ENCODE measurements around the gene GADL1.

GADL1 gene

DNA sequence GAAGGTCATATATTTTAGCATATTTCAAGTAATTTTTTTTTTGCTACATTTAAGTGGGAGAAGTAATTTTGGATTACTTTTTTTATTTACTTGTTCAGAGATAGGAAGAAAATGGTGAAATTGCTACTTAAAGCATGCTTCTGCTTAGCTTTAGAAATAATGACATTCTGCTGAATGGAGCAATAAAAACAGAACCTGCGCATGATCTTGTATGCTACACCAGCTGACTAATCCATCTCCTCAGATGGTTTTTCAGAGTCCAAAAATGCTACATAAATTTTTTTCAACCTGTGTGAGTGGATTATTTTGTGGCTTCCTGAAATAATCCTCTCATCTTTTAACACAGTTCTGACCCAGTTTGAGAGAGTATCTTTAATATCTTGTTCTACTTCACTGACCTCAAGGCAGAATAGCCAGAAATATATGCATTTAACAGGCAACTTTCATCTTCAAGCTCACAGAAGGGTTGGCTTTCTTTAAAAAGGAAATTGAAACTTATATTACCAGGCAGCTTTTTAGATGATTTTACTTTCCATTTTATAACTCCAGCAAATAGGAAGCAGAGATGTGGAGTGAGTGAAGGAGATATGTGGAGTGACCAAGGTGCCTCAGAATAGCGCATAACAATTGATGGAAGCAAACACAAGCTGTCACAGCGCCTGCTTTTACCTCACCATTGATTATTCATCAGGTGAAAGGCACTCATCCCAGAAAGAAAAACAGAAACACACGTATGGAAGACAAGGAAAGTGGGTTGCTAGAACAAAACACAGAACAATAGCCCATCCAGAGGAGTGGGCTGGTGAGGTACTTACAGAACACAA, 151.5 kb downstream of the GADL1 start:
- Histone ChIP-seq H3K27me3 (ENCODE audit: control insufficient read depth, low read length) (no peaks in the 10 kb centered on the region), H3F3A (ENCODE audit: control insufficient read depth, insufficient read depth) (no peaks in the 10 kb centered on the region), H4K20me1 (ENCODE audit: control insufficient read depth, insufficient read depth, low read depth, low read length) (no peaks in the 10 kb centered on the region), H3K4me1 (ENCODE audit: control insufficient read depth, low read length) (no peaks in the 10 kb centered on the region), H3K9me3 (ENCODE audit: control insufficient read depth, insufficient read depth, low read length) (no peaks in the 10 kb centered on the region), H3K9me2 (replicated peaks; ENCODE audit: control insufficient read depth, low read length) (no peaks in the 10 kb centered on the region), H3K27ac (ENCODE audit: low read depth, low read length) (no peak overlapping the region), H3K79me2 (ENCODE audit: control insufficient read depth, low read length) (no peaks in the 10 kb centered on the region), H3K36me3 (ENCODE audit: control insufficient read depth, low read length) (no peaks in the 10 kb centered on the region), H3K4me3 (ENCODE audit: low read length) (no peak overlapping the region), H3K4me2 (ENCODE audit: low read length) (no peak overlapping the region)
- no peak for TF ChIP-seq EZH2phosphoT487 (IDR thresholded peaks at IDR 0.05; ENCODE audit: borderline replicate concordance, low read length)
- TF ChIP-seq, protein P1, sequence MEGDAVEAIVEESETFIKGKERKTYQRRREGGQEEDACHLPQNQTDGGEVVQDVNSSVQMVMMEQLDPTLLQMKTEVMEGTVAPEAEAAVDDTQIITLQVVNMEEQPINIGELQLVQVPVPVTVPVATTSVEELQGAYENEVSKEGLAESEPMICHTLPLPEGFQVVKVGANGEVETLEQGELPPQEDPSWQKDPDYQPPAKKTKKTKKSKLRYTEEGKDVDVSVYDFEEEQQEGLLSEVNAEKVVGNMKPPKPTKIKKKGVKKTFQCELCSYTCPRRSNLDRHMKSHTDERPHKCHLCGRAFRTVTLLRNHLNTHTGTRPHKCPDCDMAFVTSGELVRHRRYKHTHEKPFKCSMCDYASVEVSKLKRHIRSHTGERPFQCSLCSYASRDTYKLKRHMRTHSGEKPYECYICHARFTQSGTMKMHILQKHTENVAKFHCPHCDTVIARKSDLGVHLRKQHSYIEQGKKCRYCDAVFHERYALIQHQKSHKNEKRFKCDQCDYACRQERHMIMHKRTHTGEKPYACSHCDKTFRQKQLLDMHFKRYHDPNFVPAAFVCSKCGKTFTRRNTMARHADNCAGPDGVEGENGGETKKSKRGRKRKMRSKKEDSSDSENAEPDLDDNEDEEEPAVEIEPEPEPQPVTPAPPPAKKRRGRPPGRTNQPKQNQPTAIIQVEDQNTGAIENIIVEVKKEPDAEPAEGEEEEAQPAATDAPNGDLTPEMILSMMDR (IDR thresholded peaks at IDR 0.05; ENCODE audit: low read depth, low read length, poor library complexity, severe bottlenecking): no peak

DNA sequence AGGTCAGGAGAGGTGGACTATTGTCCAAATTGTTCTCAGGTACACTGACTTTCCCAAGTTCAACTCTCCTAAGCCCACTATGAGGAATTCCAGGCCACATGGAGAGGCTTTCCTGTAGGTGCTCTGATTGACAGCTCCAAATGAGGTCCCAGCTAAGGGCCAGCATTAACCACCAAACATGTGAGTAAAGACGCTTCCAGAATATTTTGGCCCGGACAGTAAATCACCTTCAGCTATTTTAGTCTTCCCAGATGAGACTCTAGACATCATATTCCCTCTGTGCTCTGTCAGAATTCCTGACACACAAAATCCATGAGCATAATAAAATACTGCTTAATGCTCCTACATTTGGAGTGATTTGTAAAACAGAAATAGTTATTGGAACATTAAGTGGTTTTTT, 152.6 kb downstream of the GADL1 start:
- TF ChIP-seq EZH2phosphoT487 (IDR thresholded peaks at IDR 0.05; ENCODE audit: borderline replicate concordance, low read length): no peak
- TF ChIP-seq, protein P1 (IDR thresholded peaks at IDR 0.05; ENCODE audit: low read depth, low read length, poor library complexity, severe bottlenecking): no peak
- H3K4me2 ChIP-seq (ENCODE audit: low read length): no peak overlapping the region
- no peaks in the 10 kb centered on the region for H3F3A ChIP-seq (ENCODE audit: control insufficient read depth, insufficient read depth)
- no peaks in the 10 kb centered on the region for H3K4me1 ChIP-seq (ENCODE audit: control insufficient read depth, low read length)
- H3K27ac ChIP-seq (ENCODE audit: low read depth, low read length): no peak overlapping the region
- H4K20me1 ChIP-seq (ENCODE audit: control insufficient read depth, insufficient read depth, low read depth, low read length): no peaks in the 10 kb centered on the region
- H3K9me3 ChIP-seq (ENCODE audit: control insufficient read depth, insufficient read depth, low read length): no peaks in the 10 kb centered on the region
- no peaks in the 10 kb centered on the region for H3K79me2 ChIP-seq (ENCODE audit: control insufficient read depth, low read length)
- no peaks in the 10 kb centered on the region for H3K9me2 ChIP-seq (replicated peaks; ENCODE audit: control insufficient read depth, low read length)
- H3K4me3 ChIP-seq (ENCODE audit: low read length): no peak overlapping the region
- no peaks in the 10 kb centered on the region for H3K27me3 ChIP-seq (ENCODE audit: control insufficient read depth, low read length)
- H3K36me3 ChIP-seq (ENCODE audit: control insufficient read depth, low read length): no peaks in the 10 kb centered on the region

DNA sequence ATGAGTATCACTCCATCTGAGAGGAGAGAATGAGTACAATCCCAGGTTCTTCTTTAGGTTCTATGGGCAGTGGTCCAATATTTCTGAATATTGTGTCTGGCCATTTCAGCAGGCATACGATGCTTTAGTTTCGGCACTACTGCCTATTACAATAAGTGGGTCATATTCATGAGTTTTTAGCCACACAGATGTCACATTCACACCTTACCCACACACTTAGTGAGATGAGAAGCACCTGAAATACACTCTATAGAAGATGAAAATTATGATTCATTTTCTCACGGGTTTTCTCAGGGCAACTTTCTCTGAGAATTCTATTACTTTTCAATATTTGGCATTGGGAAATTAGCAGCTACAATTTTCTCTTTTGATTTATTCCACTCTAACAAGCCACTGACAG, 155.9 kb downstream of the GADL1 start:
- TF ChIP-seq EZH2phosphoT487 (IDR thresholded peaks at IDR 0.05; ENCODE audit: borderline replicate concordance, low read length): no peak
- TF ChIP-seq, protein P1 (IDR thresholded peaks at IDR 0.05; ENCODE audit: low read depth, low read length, poor library complexity, severe bottlenecking): no peak

More for the DNA sequence above, 155.9 kb downstream of the GADL1 start:
- no peaks in the 10 kb centered on the region for H4K20me1 ChIP-seq (ENCODE audit: control insufficient read depth, insufficient read depth, low read depth, low read length)
- no peak overlapping the region for H3K4me3 ChIP-seq (ENCODE audit: low read length)
- no peaks in the 10 kb centered on the region for H3K4me1 ChIP-seq (ENCODE audit: control insufficient read depth, low read length)
- no peaks in the 10 kb centered on the region for H3K36me3 ChIP-seq (ENCODE audit: control insufficient read depth, low read length)
- H3K9me3 ChIP-seq (ENCODE audit: control insufficient read depth, insufficient read depth, low read length): no peaks in the 10 kb centered on the region
- H3K27me3 ChIP-seq (ENCODE audit: control insufficient read depth, low read length): no peaks in the 10 kb centered on the region
- no peaks in the 10 kb centered on the region for H3K79me2 ChIP-seq (ENCODE audit: control insufficient read depth, low read length)
- H3K4me2 ChIP-seq (ENCODE audit: low read length): no peak overlapping the region
- no peaks in the 10 kb centered on the region for H3K9me2 ChIP-seq (replicated peaks; ENCODE audit: control insufficient read depth, low read length)
- no peaks in the 10 kb centered on the region for H3F3A ChIP-seq (ENCODE audit: control insufficient read depth, insufficient read depth)
- H3K27ac ChIP-seq (ENCODE audit: low read depth, low read length): no peak overlapping the region

Data from DOHH2 (cell line).